Bronchial epithelial cell (primary cell): ENCODE results near the gene SPARC. TPM values are rescaled to one million over a fixed set of nuclear protein-coding genes. Genes with fewer than 3 reads are reported as not detected.
"Not testable (repeated sequence)": the region's sequence is repeated elsewhere in the genome, so short reads cannot be mapped to it uniquely, and the experiment has no call there.

Experiments
- DNase-seq: peaks from one replicate; pipeline ENCODE4 v3.0.0-alpha.2; 2010; ENCODE audit warnings: low read depth
- FAIRE-seq: peaks from 2 replicates; lab custom pipeline; 2011; peaks lifted over from hg19 to GRCh38; lab: Jason Lieb, UNC
- H3K27me3 ChIP-seq: 2 replicates; pipeline ENCODE4 v1.5.1; 2011; ENCODE audit warnings: low read length; ENCODE audit not compliant: control insufficient read depth, insufficient read depth
- H3K36me3 ChIP-seq: 2 replicates; pipeline ENCODE4 v1.5.1; 2011; ENCODE audit warnings: low read length; ENCODE audit not compliant: control insufficient read depth, insufficient read depth
- H3K4me3 ChIP-seq: 2 replicates; pipeline ENCODE4 v1.5.1; 2011; ENCODE audit warnings: mild to moderate bottlenecking, low read depth, low read length, control low read depth
- CTCF ChIP-seq: IDR thresholded peaks from 2 replicates; pipeline ENCODE4 v1.5.1; 2011; ENCODE audit warnings: mild to moderate bottlenecking, moderate library complexity, low read length, control low read depth, inconsistent platforms; ENCODE audit not compliant: insufficient read depth, severe bottlenecking
- total RNA-seq: library from RNA; depleted of rRNA; stranded (reverse); fragments of >200 nt; gene quantifications from 2 replicates; pipeline ENCODE4 v1.2.1, GENCODE V29; 2014

The SPARC gene
- total RNA-seq, 1 donor from 2014 or later, result 22.6 TPM

- peaks cover 1% of the 10 kb centered on the region for H3K36me3 ChIP-seq
- no peak for TF ChIP-seq CTCF
- H3K27me3 ChIP-seq, result no peaks in the 10 kb centered on the region
- FAIRE-seq, result no peak
- DNase-seq, result no peak
- no peak overlapping the region for H3K4me3 ChIP-seq
Measured at GRCh38 chr5:151680944-151681427, 5.7 kb downstream of the SPARC start.

GRCh38 chr5:151680156-151680505, 6.6 kb downstream of the SPARC start:
- FAIRE-seq, H3K36me3 ChIP-seq, DNase-seq, H3K4me3 ChIP-seq, H3K27me3 ChIP-seq: not testable (repeated sequence)

- no peak for TF ChIP-seq CTCF
- FAIRE-seq (no peak), DNase-seq (no peak)
- Histone ChIP-seq H3K27me3 (no peaks in the 10 kb centered on the region), H3K4me3 (no peak overlapping the region), H3K36me3 (peaks cover 1% of the 10 kb centered on the region)
Measured at GRCh38 chr5:151679421-151680155, 7.1 kb downstream of the SPARC start.

GRCh38 chr5:151678713-151679112, 8.0 kb downstream of the SPARC start:
- Histone ChIP-seq H3K4me3 (no peak overlapping the region), H3K36me3 (peaks cover 1% of the 10 kb centered on the region), H3K27me3 (no peaks in the 10 kb centered on the region)
- DNase-seq (no peak), FAIRE-seq (no peak)
- TF ChIP-seq CTCF, result no peak

GRCh38 chr5:151677776-151678545, 8.8 kb downstream of the SPARC start:
- DNase-seq (no peak), FAIRE-seq (no peak)
- Histone ChIP-seq H3K4me3 (no peak overlapping the region), H3K36me3 (peaks cover 1% of the 10 kb centered on the region), H3K27me3 (no peaks in the 10 kb centered on the region)
- no peak for TF ChIP-seq CTCF

GRCh38 chr5:151676719-151677118, 10.0 kb downstream of the SPARC start:
- no peaks in the 10 kb centered on the region for H3K27me3 ChIP-seq
- TF ChIP-seq CTCF, result no peak
- no peak overlapping the region for H3K4me3 ChIP-seq
- FAIRE-seq (no peak), DNase-seq (no peak)
- peaks cover 1% of the 10 kb centered on the region for H3K36me3 ChIP-seq
